ENCODE measurements around the gene KRT12.
"Not testable (repeated sequence)": the region's sequence is repeated elsewhere in the genome, so short reads cannot be mapped to it uniquely, and the experiment has no call there.

KRT12 gene

DNA sequence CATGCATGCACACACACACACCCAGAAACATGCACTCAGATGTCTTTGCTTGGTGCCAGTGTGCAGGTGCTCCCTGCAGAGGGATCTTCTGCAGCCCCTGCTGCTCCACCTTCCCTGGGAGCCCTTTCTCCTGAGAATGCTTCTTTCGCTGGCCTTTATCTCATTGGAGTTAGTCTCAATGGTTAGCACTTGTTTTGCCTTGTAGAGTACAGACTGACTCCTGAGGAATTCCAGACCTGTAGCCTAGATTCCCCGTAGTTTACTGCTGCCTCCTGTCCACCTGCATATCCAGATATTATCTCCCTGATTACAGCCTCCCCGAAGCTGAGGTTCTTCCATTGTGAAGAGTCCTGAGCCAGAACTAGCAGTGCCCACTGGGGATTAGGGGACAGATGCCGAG, 3.1 kb upstream of the KRT12 start:
- Mint-ChIP-seq H3K27me3 (ENCODE audit: low read depth) (peaks cover 33% of the 10 kb centered on the region), H3K9me3 (no peaks in the 10 kb centered on the region), H3K4me1 (ENCODE audit: low read depth) (no peaks in the 10 kb centered on the region), H3K36me3 (ENCODE audit: low read depth) (no peaks in the 10 kb centered on the region), H3K27ac (no peak overlapping the region), H3K4me3 (no peak overlapping the region)

- Mint-ChIP-seq H3K4me1 (ENCODE audit: low read depth) (no peaks in the 10 kb centered on the region), H3K4me3 (no peak overlapping the region), H3K27ac (no peak overlapping the region), H3K36me3 (ENCODE audit: low read depth) (no peaks in the 10 kb centered on the region), H3K9me3 (no peaks in the 10 kb centered on the region), H3K27me3 (ENCODE audit: low read depth) (peaks cover 23% of the 10 kb centered on the region)
Measured at GRCh38 chr17:40864661-40865390, 2.2 kb downstream of the KRT12 start.

GRCh38 chr17:40862985-40863733, 3.9 kb downstream of the KRT12 start:
- Mint-ChIP-seq H3K4me3 (no peak overlapping the region), H3K27ac (no peak overlapping the region), H3K4me1 (ENCODE audit: low read depth) (no peaks in the 10 kb centered on the region), H3K27me3 (ENCODE audit: low read depth) (peaks cover 24% of the 10 kb centered on the region), H3K9me3 (no peaks in the 10 kb centered on the region), H3K36me3 (ENCODE audit: low read depth) (no peaks in the 10 kb centered on the region)

GRCh38 chr17:40859536-40859935, 7.5 kb downstream of the KRT12 start:
- no peak overlapping the region for H3K4me3 Mint-ChIP-seq
- H3K36me3 Mint-ChIP-seq (ENCODE audit: low read depth) = no peaks in the 10 kb centered on the region
- H3K9me3 Mint-ChIP-seq = no peaks in the 10 kb centered on the region
- H3K27me3 Mint-ChIP-seq (ENCODE audit: low read depth) = peaks cover 20% of the 10 kb centered on the region
- H3K27ac Mint-ChIP-seq = no peak overlapping the region
- no peaks in the 10 kb centered on the region for H3K4me1 Mint-ChIP-seq (ENCODE audit: low read depth)

DNA sequence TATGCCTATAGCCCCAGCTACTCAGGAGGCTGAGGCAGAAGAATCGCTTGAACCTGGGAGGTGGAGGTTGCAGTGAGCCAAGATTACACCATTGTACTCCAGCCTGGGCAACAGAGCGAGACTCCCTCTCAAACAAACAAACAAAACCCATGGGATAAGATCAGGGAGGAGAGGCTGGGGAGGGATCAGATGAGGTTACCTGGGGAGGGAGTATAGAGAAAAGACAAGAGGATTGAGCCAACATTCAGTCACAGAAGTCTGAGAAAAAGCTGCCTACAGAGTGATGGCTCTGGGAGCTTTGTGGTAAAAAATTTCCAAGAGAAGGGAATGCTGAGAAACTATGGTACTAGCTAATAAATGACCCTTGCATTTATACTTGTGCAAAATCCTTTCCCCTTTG, 8.4 kb downstream of the KRT12 start:
- not testable (repeated sequence) for H3K4me1 Mint-ChIP-seq (ENCODE audit: low read depth); H3K36me3 Mint-ChIP-seq (ENCODE audit: low read depth); H3K27ac Mint-ChIP-seq; H3K4me3 Mint-ChIP-seq; H3K9me3 Mint-ChIP-seq
- H3K27me3 Mint-ChIP-seq (ENCODE audit: low read depth) = peaks cover 24% of the 10 kb centered on the region

- Mint-ChIP-seq H3K27ac (no peak overlapping the region), H3K36me3 (ENCODE audit: low read depth) (no peaks in the 10 kb centered on the region), H3K27me3 (ENCODE audit: low read depth) (peaks cover 28% of the 10 kb centered on the region), H3K4me3 (no peak overlapping the region), H3K4me1 (ENCODE audit: low read depth) (no peaks in the 10 kb centered on the region), H3K9me3 (no peaks in the 10 kb centered on the region)
Measured at GRCh38 chr17:40857535-40857934, 9.5 kb downstream of the KRT12 start.

- peaks cover 38% of the 10 kb centered on the region for H3K27me3 Mint-ChIP-seq (ENCODE audit: low read depth)
- no peak overlapping the region for H3K4me3 Mint-ChIP-seq
- H3K9me3 Mint-ChIP-seq = no peaks in the 10 kb centered on the region
- H3K36me3 Mint-ChIP-seq (ENCODE audit: low read depth) = no peaks in the 10 kb centered on the region
- no peaks in the 10 kb centered on the region for H3K4me1 Mint-ChIP-seq (ENCODE audit: low read depth)
- H3K27ac Mint-ChIP-seq = no peak overlapping the region
Measured at GRCh38 chr17:40854175-40854814, 12.7 kb downstream of the KRT12 start.

DNA sequence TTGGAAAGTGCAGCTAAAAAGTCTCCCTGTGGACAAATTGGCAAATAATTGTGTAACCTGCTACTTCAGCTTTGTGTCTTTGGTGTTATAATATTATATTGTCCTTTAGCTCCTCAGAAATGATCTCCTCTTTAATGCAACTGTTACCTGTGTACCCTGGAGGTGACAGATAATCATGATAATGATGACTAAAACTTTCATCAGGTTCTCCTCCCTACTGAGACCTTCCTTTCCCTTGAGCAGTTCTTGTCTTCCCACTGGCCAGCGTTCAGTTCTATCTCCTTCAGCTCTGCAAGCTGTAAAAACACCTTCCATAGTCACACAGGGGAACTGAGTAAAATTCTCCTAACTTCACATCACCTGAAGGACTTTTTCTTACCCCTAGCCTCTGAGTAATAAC, 14.7 kb downstream of the KRT12 start:
- peaks cover 30% of the 10 kb centered on the region for H3K27me3 Mint-ChIP-seq (ENCODE audit: low read depth)
- no peaks in the 10 kb centered on the region for H3K4me1 Mint-ChIP-seq (ENCODE audit: low read depth)
- no peaks in the 10 kb centered on the region for H3K36me3 Mint-ChIP-seq (ENCODE audit: low read depth)
- H3K4me3 Mint-ChIP-seq = no peak overlapping the region
- no peaks in the 10 kb centered on the region for H3K9me3 Mint-ChIP-seq
- no peak overlapping the region for H3K27ac Mint-ChIP-seq

DNA sequence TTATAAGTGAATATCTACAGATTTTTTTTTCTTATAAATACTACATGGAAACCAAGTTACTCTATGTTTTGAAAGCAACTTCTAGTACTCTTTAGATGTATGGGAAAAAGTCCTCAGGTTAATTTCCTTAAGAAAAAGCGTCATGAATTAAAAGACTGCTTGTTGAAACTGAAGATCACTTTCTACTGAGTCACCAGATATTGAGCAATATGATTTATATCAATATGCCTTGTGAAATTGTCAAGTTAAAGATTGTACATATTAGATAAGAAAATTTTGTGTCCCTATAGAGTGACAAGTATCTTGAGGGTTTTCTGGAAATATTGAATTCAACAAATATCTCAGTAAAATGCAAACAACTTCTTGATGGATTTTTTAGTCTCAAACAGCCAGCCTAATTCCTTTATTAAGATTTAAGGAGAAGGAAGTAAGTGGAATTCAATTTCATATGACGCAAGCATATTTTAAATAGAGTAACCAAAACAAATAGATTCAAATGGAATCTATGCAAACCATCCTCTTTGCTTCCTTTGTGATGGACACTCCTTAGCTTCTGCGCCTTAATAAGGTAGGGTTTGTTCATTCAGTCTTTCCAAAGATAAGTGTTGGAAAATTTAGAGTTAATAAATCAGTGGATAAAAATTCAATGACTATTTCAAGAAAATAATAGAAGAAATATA, 16.6 kb downstream of the KRT12 start:
- no peak overlapping the region for H3K27ac Mint-ChIP-seq
- no peaks in the 10 kb centered on the region for H3K4me1 Mint-ChIP-seq (ENCODE audit: low read depth)
- no peaks in the 10 kb centered on the region for H3K9me3 Mint-ChIP-seq
- H3K4me3 Mint-ChIP-seq = no peak overlapping the region
- H3K27me3 Mint-ChIP-seq (ENCODE audit: low read depth) = peaks cover 36% of the 10 kb centered on the region
- H3K36me3 Mint-ChIP-seq (ENCODE audit: low read depth) = no peaks in the 10 kb centered on the region

GRCh38 chr17:40849723-40850122, 17.3 kb downstream of the KRT12 start:
- H3K36me3 Mint-ChIP-seq (ENCODE audit: low read depth) = no peaks in the 10 kb centered on the region
- H3K27me3 Mint-ChIP-seq (ENCODE audit: low read depth) = peaks cover 40% of the 10 kb centered on the region
- no peak overlapping the region for H3K27ac Mint-ChIP-seq
- H3K4me3 Mint-ChIP-seq = no peak overlapping the region
- H3K9me3 Mint-ChIP-seq = no peaks in the 10 kb centered on the region
- H3K4me1 Mint-ChIP-seq (ENCODE audit: low read depth) = no peaks in the 10 kb centered on the region

GRCh38 chr17:40848583-40849235, 18.3 kb downstream of the KRT12 start:
- Mint-ChIP-seq H3K27me3 (ENCODE audit: low read depth) (peaks cover 43% of the 10 kb centered on the region), H3K27ac (no peak overlapping the region)

DNA sequence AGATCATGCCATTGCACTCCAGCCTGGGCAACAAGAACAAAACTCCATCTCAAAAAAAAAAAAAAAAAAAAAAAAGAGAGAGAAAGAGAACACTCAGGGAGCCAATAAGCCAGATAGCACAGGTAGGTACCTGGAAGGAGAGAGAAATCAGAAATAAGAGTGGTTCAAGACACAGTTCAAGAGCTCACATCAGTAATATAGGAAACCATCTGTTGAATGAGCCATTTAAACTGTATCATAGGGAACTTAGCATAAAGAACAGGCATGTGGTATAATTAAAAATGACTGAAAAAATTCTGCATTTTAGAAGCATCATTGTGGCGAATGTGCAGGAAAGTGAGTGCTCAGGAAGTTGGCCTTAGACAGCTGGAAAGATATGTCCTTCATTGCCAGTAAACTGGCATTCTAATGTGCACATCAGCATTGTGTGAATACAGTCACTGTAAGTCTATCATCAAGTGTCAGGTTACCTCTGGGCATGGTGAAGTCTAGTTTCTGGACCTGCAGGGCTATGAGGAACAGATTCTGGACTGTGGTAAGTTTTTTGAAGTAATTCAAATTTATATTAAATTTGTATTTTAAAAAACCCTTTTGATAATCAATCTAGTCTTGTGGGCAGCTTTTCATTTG, 20.4 kb downstream of the KRT12 start:
- no peak overlapping the region for H3K27ac Mint-ChIP-seq
- H3K9me3 Mint-ChIP-seq = no peaks in the 10 kb centered on the region

More at GRCh38 chr17:40848583-40849235, 18.3 kb downstream of the KRT12 start:
- Mint-ChIP-seq H3K4me3 (no peak overlapping the region), H3K36me3 (ENCODE audit: low read depth) (no peaks in the 10 kb centered on the region), H3K9me3 (no peaks in the 10 kb centered on the region), H3K4me1 (ENCODE audit: low read depth) (no peaks in the 10 kb centered on the region)

DNA sequence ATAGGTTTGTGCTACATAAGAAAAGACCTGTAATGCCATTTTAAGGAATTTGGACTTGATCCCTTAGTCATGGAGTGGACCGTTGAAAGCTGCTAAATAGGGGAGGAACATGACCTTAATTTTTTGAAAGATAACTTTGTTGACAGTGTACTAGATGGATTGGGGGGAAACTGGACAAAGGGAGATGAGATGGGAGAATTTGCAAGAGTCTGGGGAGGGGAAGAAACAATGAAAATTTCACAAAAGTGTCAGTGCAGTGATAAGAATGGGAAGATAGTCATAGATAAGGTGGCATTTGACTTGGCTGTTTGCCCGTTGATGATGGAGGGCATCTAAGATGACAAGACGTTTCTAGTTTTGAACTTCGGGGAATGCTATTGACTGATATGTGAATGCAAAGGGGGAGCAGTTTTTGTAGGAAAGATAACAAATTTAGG, 22.3 kb downstream of the KRT12 start:
- peaks cover 21% of the 10 kb centered on the region for H3K27me3 Mint-ChIP-seq (ENCODE audit: low read depth)
- no peak overlapping the region for H3K4me3 Mint-ChIP-seq
- H3K4me1 Mint-ChIP-seq (ENCODE audit: low read depth) = no peaks in the 10 kb centered on the region

More for the DNA sequence above, 20.4 kb downstream of the KRT12 start:
- no peak overlapping the region for H3K4me3 Mint-ChIP-seq
- no peaks in the 10 kb centered on the region for H3K36me3 Mint-ChIP-seq (ENCODE audit: low read depth)
- H3K4me1 Mint-ChIP-seq (ENCODE audit: low read depth) = no peaks in the 10 kb centered on the region
- H3K27me3 Mint-ChIP-seq (ENCODE audit: low read depth) = peaks cover 33% of the 10 kb centered on the region

GRCh38 chr17:40843242-40843641, 23.8 kb downstream of the KRT12 start:
- Mint-ChIP-seq H3K4me3 (no peak overlapping the region), H3K27me3 (ENCODE audit: low read depth) (peaks cover 27% of the 10 kb centered on the region), H3K36me3 (ENCODE audit: low read depth) (no peaks in the 10 kb centered on the region), H3K9me3 (no peaks in the 10 kb centered on the region), H3K27ac (no peak overlapping the region), H3K4me1 (ENCODE audit: low read depth) (no peaks in the 10 kb centered on the region)

More for the DNA sequence above, 22.3 kb downstream of the KRT12 start:
- Mint-ChIP-seq H3K36me3 (ENCODE audit: low read depth) (no peaks in the 10 kb centered on the region), H3K27ac (no peak overlapping the region), H3K9me3 (no peaks in the 10 kb centered on the region)
